ENCODE measurements around the gene NUDT16L1. TPM values are rescaled to one million over a fixed set of nuclear protein-coding genes. Genes with fewer than 3 reads are reported as not detected.

NUDT16L1 gene
- total RNA-seq, 1 experiment from 2014 or later, result 33.8 TPM

- no peaks in the 10 kb centered on the region for H3K27me3 ChIP-seq (replicated peaks; ENCODE audit: insufficient read depth, low read depth, low read length, poor library complexity)
- no peak overlapping the region for H3K4me3 ChIP-seq (ENCODE audit: low read depth, low read length, poor library complexity, severe bottlenecking)
- no TSS peak for BruUV-seq (replicated peaks)
- H3K36me3 ChIP-seq (ENCODE audit: insufficient read depth, low read length, poor library complexity, severe bottlenecking), result peaks cover 41% of the 10 kb centered on the region
- no peak for DNase-seq (ENCODE audit: low spot score)
- no peak overlapping the region for H3K27ac ChIP-seq (ENCODE audit: low read depth, low read length, poor library complexity, severe bottlenecking)
- no peaks in the 10 kb centered on the region for H3K4me1 ChIP-seq (ENCODE audit: insufficient read depth, low read length, poor library complexity, severe bottlenecking)
- no peaks in the 10 kb centered on the region for H3K9me3 ChIP-seq (ENCODE audit: low read depth, low read length, poor library complexity, severe bottlenecking)
- TF ChIP-seq EZH2 (IDR thresholded peaks at IDR 0.05; ENCODE audit: borderline replicate concordance, low read depth, low read length, poor library complexity, severe bottlenecking) (no peak), CTCF (conservative IDR thresholded peaks at IDR 0.05; ENCODE audit: low read depth, low read length) (no peak)
- POLR2A ChIA-PET (ENCODE audit: low non-redundant PET), result no interaction called here
- CTCF ChIA-PET, result no interaction called here
- intact Hi-C loops (cut with micrococcal nuclease; ENCODE audit: unreplicated experiment), result no loop called here
These were observed 8.6 kb downstream of the NUDT16L1 start for GRCh38 chr16:4701791-4702465.

DNA sequence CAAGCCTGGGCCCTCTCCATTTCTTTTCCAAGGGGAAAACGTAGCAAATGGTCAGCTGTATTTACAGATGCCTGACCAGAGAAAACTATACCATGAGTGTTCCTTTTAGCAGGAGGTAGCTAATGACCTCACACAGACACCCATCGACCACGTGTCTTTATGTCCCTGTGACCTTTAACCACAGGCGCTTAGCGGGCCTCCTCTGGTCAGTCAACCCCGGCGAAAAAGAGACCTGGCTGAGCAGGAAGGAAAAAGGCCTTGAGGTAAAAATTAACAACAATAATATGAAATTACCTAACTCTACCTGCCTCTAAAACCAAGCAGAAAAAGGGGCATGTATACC is 9.1 kb downstream of the NUDT16L1 start:
- Histone ChIP-seq H3K9me3 (ENCODE audit: low read depth, low read length, poor library complexity, severe bottlenecking) (no peaks in the 10 kb centered on the region), H3K4me1 (ENCODE audit: insufficient read depth, low read length, poor library complexity, severe bottlenecking) (no peaks in the 10 kb centered on the region), H3K4me3 (ENCODE audit: low read depth, low read length, poor library complexity, severe bottlenecking) (no peak overlapping the region), H3K27me3 (replicated peaks; ENCODE audit: insufficient read depth, low read depth, low read length, poor library complexity) (no peaks in the 10 kb centered on the region), H3K27ac (ENCODE audit: low read depth, low read length, poor library complexity, severe bottlenecking) (no peak overlapping the region), H3K36me3 (ENCODE audit: insufficient read depth, low read length, poor library complexity, severe bottlenecking) (peaks cover 40% of the 10 kb centered on the region)
- POLR2A ChIA-PET (ENCODE audit: low non-redundant PET), result no interaction called here
- no peak for DNase-seq (ENCODE audit: low spot score)
- CTCF ChIA-PET, result no interaction called here
- BruUV-seq (replicated peaks), result no TSS peak
- intact Hi-C loops (cut with micrococcal nuclease; ENCODE audit: unreplicated experiment), result no loop called here
- TF ChIP-seq EZH2 (IDR thresholded peaks at IDR 0.05; ENCODE audit: borderline replicate concordance, low read depth, low read length, poor library complexity, severe bottlenecking), result no peak
- TF ChIP-seq CTCF (conservative IDR thresholded peaks at IDR 0.05; ENCODE audit: low read depth, low read length), result no peak

- no peak for TF ChIP-seq EZH2 (IDR thresholded peaks at IDR 0.05; ENCODE audit: borderline replicate concordance, low read depth, low read length, poor library complexity, severe bottlenecking)
- TF ChIP-seq CTCF (conservative IDR thresholded peaks at IDR 0.05; ENCODE audit: low read depth, low read length), result no peak
- no TSS peak for BruUV-seq (replicated peaks)
- intact Hi-C loops (cut with micrococcal nuclease; ENCODE audit: unreplicated experiment), result no loop called here
- Histone ChIP-seq H3K4me3 (ENCODE audit: low read depth, low read length, poor library complexity, severe bottlenecking) (no peak overlapping the region), H3K9me3 (ENCODE audit: low read depth, low read length, poor library complexity, severe bottlenecking) (no peaks in the 10 kb centered on the region), H3K27me3 (replicated peaks; ENCODE audit: insufficient read depth, low read depth, low read length, poor library complexity) (no peaks in the 10 kb centered on the region), H3K36me3 (ENCODE audit: insufficient read depth, low read length, poor library complexity, severe bottlenecking) (peaks cover 32% of the 10 kb centered on the region), H3K4me1 (ENCODE audit: insufficient read depth, low read length, poor library complexity, severe bottlenecking) (no peaks in the 10 kb centered on the region), H3K27ac (ENCODE audit: low read depth, low read length, poor library complexity, severe bottlenecking) (no peak overlapping the region)
- CTCF ChIA-PET, result no interaction called here
- no peak for DNase-seq (ENCODE audit: low spot score)
- POLR2A ChIA-PET (ENCODE audit: low non-redundant PET), result interaction anchor here (0.6 kb wide), 1 partner anchor 228 kb away, joined by 3 read pairs; the partner anchor contains the start of gene HMOX2
These were observed 10.5 kb downstream of the NUDT16L1 start for GRCh38 chr16:4703906-4704305.
